Neural progenitor cell (in vitro differentiated cells): ENCODE measurements around the gene PHF2. TPM values are rescaled to one million over a fixed set of nuclear protein-coding genes. Genes with fewer than 3 reads are reported as not detected.

Source experiments
- DNase-seq: peaks from one replicate; pipeline ENCODE4 v3.0.0-alpha.2; 2016; ENCODE audit warnings: low spot score
- H2AFZ ChIP-seq: fragments of 200-600 bp; sonication (generic); replicated peaks from 2 replicates; pipeline ENCODE4 v1.6.1; 2016; ENCODE audit warnings: antibody characterized with exemption
- H3F3A ChIP-seq: fragments of 200-600 bp; sonication (generic); 2 replicates; pipeline ENCODE4 v1.6.1; 2016; ENCODE audit warnings: antibody characterized with exemption, low read depth
- H3K27ac ChIP-seq: fragments of 200-600 bp; sonication (generic); 2 replicates; pipeline ENCODE4 v1.5.1; 2016; ENCODE audit warnings: mild to moderate bottlenecking
- H3K27me3 ChIP-seq: fragments of 200-600 bp; sonication (generic); 2 replicates; pipeline ENCODE4 v1.6.1; 2016; ENCODE audit warnings: mild to moderate bottlenecking, moderate library complexity
- H3K36me3 ChIP-seq: fragments of 200-600 bp; sonication (generic); 2 replicates; pipeline ENCODE4 v1.5.1; 2016
- H3K4me1 ChIP-seq: fragments of 200-600 bp; sonication (generic); 2 replicates; pipeline ENCODE4 v1.6.1; 2016; ENCODE audit warnings: mixed run types
- H3K4me2 ChIP-seq: fragments of 200-600 bp; sonication (generic); 2 replicates; pipeline ENCODE4 v1.6.1; 2016
- H3K4me3 ChIP-seq: fragments of 200-600 bp; sonication (generic); 2 replicates; pipeline ENCODE4 v1.5.1; 2016
- H3K79me2 ChIP-seq: fragments of 200-600 bp; sonication (generic); 2 replicates; pipeline ENCODE4 v1.6.1; 2016; ENCODE audit warnings: low read depth
- H3K9ac ChIP-seq: fragments of 200-600 bp; sonication (generic); 2 replicates; pipeline ENCODE4 v1.6.1; 2016
- H3K9me3 ChIP-seq: fragments of 200-600 bp; sonication (generic); 2 replicates; pipeline ENCODE4 v1.5.1; 2016; ENCODE audit warnings: low read depth
- H4K20me1 ChIP-seq: fragments of 200-600 bp; sonication (generic); 2 replicates; pipeline ENCODE4 v1.6.1; 2016; ENCODE audit warnings: low read depth
- H3K27ac Mint-ChIP-seq: 3 replicates; pipeline ENCODE4 v1.8.0; 2021; ENCODE audit warnings: mixed read lengths
- H3K27me3 Mint-ChIP-seq: 2 replicates; pipeline ENCODE4 v1.8.0; 2022; ENCODE audit warnings: low read depth, mild to moderate bottlenecking, inconsistent platforms, moderate library complexity, mixed read lengths; ENCODE audit not compliant: insufficient read depth
- H3K36me3 Mint-ChIP-seq: 3 replicates; pipeline ENCODE4 v1.8.0; 2021; ENCODE audit warnings: mixed read lengths
- H3K4me1 Mint-ChIP-seq: 3 replicates; pipeline ENCODE4 v1.8.0; 2021; ENCODE audit warnings: mixed read lengths
- H3K4me3 Mint-ChIP-seq: 3 replicates; pipeline ENCODE4 v1.8.0; 2021; ENCODE audit warnings: mild to moderate bottlenecking, moderate library complexity, mixed read lengths
- H3K9me3 Mint-ChIP-seq: 3 replicates; pipeline ENCODE4 v1.8.0; 2020; ENCODE audit warnings: mixed read lengths
- CTCF ChIP-seq: fragments of 200-600 bp; sonication (generic); IDR thresholded peaks from 2 replicates; pipeline ENCODE4 v1.5.1; 2017; ENCODE audit warnings: antibody characterized with exemption, mild to moderate bottlenecking
- EZH2 ChIP-seq: fragments of 200-600 bp; sonication (generic); IDR thresholded peaks from 2 replicates; pipeline ENCODE4 v1.6.1; 2017; ENCODE audit warnings: antibody characterized with exemption, mild to moderate bottlenecking, moderate library complexity
- EZH2phosphoT487 ChIP-seq: fragments of 200-600 bp; sonication (generic); IDR thresholded peaks from 2 replicates; pipeline ENCODE4 v1.6.1; 2017; ENCODE audit warnings: antibody characterized with exemption
- total RNA-seq: library from RNA; depleted of rRNA; stranded (reverse); fragments of >200 nt; gene quantifications from 2 replicates; pipeline ENCODE4 v1.2.3, GENCODE V29; 2015; ENCODE audit warnings: low replicate concordance

Gene PHF2
- total RNA-seq, 1 donor from 2014 or later: 17.6 TPM

- DNase-seq: no peak
- H4K20me1 ChIP-seq: peaks cover 27% of the 10 kb centered on the region
- H3K9me3 ChIP-seq: peaks cover 4% of the 10 kb centered on the region
- no peak overlapping the region for H3K4me3 ChIP-seq
- H3K27ac ChIP-seq: no peak overlapping the region
- H2AFZ ChIP-seq: no peak overlapping the region
- Mint-ChIP-seq H3K9me3 (peaks cover 33% of the 10 kb centered on the region), H3K4me3 (no peak overlapping the region), H3K4me1 (peaks cover 24% of the 10 kb centered on the region), H3K27ac (no peak overlapping the region), H3K27me3 (peaks cover 2% of the 10 kb centered on the region), H3K36me3 (peaks cover 31% of the 10 kb centered on the region)
- H3K36me3 ChIP-seq: no peaks in the 10 kb centered on the region
- H3F3A ChIP-seq: no peaks in the 10 kb centered on the region
- no peaks in the 10 kb centered on the region for H3K27me3 ChIP-seq
- H3K4me2 ChIP-seq: no peak overlapping the region
- no peak for TF ChIP-seq EZH2phosphoT487
- no peak for TF ChIP-seq CTCF
- no peak for TF ChIP-seq EZH2
- H3K4me1 ChIP-seq: peaks cover 7% of the 10 kb centered on the region
- no peak overlapping the region for H3K9ac ChIP-seq
- peaks cover 56% of the 10 kb centered on the region for H3K79me2 ChIP-seq
Measured at GRCh38 chr9:93603906-93604326, 27.5 kb downstream of the PHF2 start.

GRCh38 chr9:93606187-93606586 is 29.8 kb downstream of the PHF2 start:
- no peak for DNase-seq
- Histone ChIP-seq H3K4me1 (no peaks in the 10 kb centered on the region), H3K4me2 (no peak overlapping the region), H3K9me3 (peaks cover 6% of the 10 kb centered on the region), H3K79me2 (peaks cover 67% of the 10 kb centered on the region), H3K27me3 (no peaks in the 10 kb centered on the region), H3K36me3 (no peaks in the 10 kb centered on the region), H3K9ac (no peak overlapping the region), H3K4me3 (no peak overlapping the region), H3F3A (no peaks in the 10 kb centered on the region), H2AFZ (no peak overlapping the region), H3K27ac (no peak overlapping the region), H4K20me1 (peaks cover 5% of the 10 kb centered on the region)
- Mint-ChIP-seq H3K36me3 (peaks cover 37% of the 10 kb centered on the region), H3K4me3 (no peak overlapping the region), H3K9me3 (peaks cover 47% of the 10 kb centered on the region), H3K4me1 (peaks cover 3% of the 10 kb centered on the region), H3K27me3 (peaks cover 2% of the 10 kb centered on the region), H3K27ac (no peak overlapping the region)
- TF ChIP-seq EZH2 (no peak), CTCF (no peak), EZH2phosphoT487 (no peak)

- no peak for DNase-seq
- H3K36me3 Mint-ChIP-seq: peaks cover 28% of the 10 kb centered on the region
- H3K27ac Mint-ChIP-seq: no peak overlapping the region
- no peak overlapping the region for H3K4me3 Mint-ChIP-seq
- Histone ChIP-seq H3K4me2 (no peak overlapping the region), H3K27me3 (no peaks in the 10 kb centered on the region), H3K79me2 (peaks cover 53% of the 10 kb centered on the region), H2AFZ (no peak overlapping the region), H4K20me1 (no peaks in the 10 kb centered on the region), H3K9ac (no peak overlapping the region), H3K9me3 (peaks cover 6% of the 10 kb centered on the region), H3K4me3 (no peak overlapping the region), H3K27ac (no peak overlapping the region), H3K4me1 (no peaks in the 10 kb centered on the region), H3K36me3 (no peaks in the 10 kb centered on the region), H3F3A (no peaks in the 10 kb centered on the region)
- H3K9me3 Mint-ChIP-seq: peaks cover 42% of the 10 kb centered on the region
- no peaks in the 10 kb centered on the region for H3K4me1 Mint-ChIP-seq
- peaks cover 2% of the 10 kb centered on the region for H3K27me3 Mint-ChIP-seq
- TF ChIP-seq CTCF: no peak
Measured at GRCh38 chr9:93610206-93610605, 33.8 kb downstream of the PHF2 start.
